Measurements from ENCODE around the gene SPSB1. TPM values are rescaled to one million over a fixed set of nuclear protein-coding genes. Genes with fewer than 3 reads are reported as not detected.
A peak's percentile ranks its signal among the peaks of the same experiment; 100 is the strongest.

SPSB1 gene
- polyA plus RNA-seq, 1 experiment = 20.3 TPM

DNA sequence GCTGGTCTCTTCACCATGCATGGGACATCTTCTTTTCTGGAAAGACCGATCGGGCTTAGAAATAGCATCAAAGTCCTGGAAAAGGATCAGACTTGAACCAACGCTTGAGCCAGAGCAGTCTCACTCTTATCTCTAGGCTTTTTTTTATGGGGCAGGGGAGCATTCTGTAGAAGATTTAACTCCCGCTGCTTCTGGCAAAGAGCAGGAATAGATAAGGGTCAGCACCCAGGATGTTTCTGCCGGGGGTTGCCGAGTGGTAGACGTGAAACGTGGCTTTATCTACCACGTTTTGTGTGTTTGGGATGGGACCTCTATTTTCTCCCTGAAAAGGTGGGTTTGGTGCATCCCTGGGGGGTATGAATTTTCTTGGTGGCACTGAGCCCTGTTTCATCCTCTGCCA lies 18.8 kb downstream of the SPSB1 start:
- H3K27ac ChIP-seq (ENCODE audit: low read depth, low read length) = peak overlapping the region; percentile 11
- DNase-seq (ENCODE audit: low read depth, low spot score) = no peak
- no peak overlapping the region for H3K4me3 ChIP-seq (ENCODE audit: low read depth, low read length)
- ChIA-PET CTCF (interaction anchor here (1.0 kb wide), 1 partner anchor 144 kb away, joined by 3 read pairs; no protein-coding TSS in a partner anchor), POLR2A (no interaction called here)
- no peaks in the 10 kb centered on the region for H3K9me3 ChIP-seq (ENCODE audit: control insufficient read depth, insufficient read depth, low read length)
- TF ChIP-seq, protein P1, sequence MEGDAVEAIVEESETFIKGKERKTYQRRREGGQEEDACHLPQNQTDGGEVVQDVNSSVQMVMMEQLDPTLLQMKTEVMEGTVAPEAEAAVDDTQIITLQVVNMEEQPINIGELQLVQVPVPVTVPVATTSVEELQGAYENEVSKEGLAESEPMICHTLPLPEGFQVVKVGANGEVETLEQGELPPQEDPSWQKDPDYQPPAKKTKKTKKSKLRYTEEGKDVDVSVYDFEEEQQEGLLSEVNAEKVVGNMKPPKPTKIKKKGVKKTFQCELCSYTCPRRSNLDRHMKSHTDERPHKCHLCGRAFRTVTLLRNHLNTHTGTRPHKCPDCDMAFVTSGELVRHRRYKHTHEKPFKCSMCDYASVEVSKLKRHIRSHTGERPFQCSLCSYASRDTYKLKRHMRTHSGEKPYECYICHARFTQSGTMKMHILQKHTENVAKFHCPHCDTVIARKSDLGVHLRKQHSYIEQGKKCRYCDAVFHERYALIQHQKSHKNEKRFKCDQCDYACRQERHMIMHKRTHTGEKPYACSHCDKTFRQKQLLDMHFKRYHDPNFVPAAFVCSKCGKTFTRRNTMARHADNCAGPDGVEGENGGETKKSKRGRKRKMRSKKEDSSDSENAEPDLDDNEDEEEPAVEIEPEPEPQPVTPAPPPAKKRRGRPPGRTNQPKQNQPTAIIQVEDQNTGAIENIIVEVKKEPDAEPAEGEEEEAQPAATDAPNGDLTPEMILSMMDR (IDR thresholded peaks at IDR 0.05; ENCODE audit: low read depth, low read length) = no peak
- no peaks in the 10 kb centered on the region for H3K27me3 ChIP-seq (ENCODE audit: control insufficient read depth, insufficient read depth, low read length)

DNA sequence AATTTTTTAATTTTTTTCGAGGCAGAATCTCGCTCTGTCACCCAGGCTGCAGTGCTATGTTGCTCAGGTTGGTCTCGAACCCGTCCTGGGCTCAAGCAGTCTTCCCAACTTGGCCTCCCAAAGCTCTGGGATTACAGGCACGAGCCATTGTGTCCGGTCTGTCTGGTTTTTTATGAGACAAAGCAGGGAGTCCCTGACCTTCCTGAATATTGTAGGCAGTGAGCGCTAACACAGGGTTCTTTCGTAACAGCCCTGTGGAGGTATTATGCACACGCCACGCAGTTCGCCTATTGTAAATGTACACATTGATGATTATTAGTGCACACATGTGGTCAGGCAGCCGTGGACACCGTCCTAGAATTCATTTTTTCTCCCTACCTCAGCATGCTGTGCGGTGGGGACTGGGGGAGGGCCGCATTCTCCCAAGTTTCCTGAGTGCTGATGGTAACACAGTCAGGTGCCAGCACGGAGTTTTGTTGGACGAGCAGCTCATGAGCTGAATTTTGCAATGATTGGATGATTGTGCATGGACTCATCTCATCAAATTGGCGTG lies 19.6 kb downstream of the SPSB1 start:
- ChIA-PET POLR2A (no interaction called here), CTCF (no interaction called here)
- H3K27ac ChIP-seq (ENCODE audit: low read depth, low read length) = no peak overlapping the region
- TF ChIP-seq, protein P1 (IDR thresholded peaks at IDR 0.05; ENCODE audit: low read depth, low read length) = no peak
- no peaks in the 10 kb centered on the region for H3K9me3 ChIP-seq (ENCODE audit: control insufficient read depth, insufficient read depth, low read length)
- H3K4me3 ChIP-seq (ENCODE audit: low read depth, low read length) = no peak overlapping the region
- DNase-seq (ENCODE audit: low read depth, low spot score) = no peak
- no peaks in the 10 kb centered on the region for H3K27me3 ChIP-seq (ENCODE audit: control insufficient read depth, insufficient read depth, low read length)

DNA sequence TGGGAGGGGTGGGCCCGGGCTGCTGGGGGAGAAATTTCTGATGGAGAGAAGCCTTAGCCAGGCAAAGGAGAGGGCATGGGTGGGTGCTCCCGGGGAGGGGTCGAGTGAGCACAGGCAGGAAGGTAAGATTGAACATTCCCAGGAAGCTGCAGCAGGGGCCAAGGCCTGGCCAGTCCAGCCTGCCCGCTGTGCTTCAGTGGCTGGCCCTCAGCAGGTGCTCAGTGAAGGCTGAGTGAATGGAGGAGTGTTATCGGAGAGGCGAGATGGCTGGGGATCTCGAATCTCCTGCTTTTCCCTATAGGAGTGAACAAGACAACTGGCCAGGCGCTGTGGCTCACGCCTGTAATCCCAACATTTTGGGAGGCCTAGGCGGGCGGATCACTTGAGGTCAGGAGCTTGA lies 20.9 kb downstream of the SPSB1 start:
- Histone ChIP-seq H3K9me3 (ENCODE audit: control insufficient read depth, insufficient read depth, low read length) (no peaks in the 10 kb centered on the region), H3K4me3 (ENCODE audit: low read depth, low read length) (no peak overlapping the region), H3K27me3 (ENCODE audit: control insufficient read depth, insufficient read depth, low read length) (no peaks in the 10 kb centered on the region), H3K27ac (ENCODE audit: low read depth, low read length) (no peak overlapping the region)
- no peak for DNase-seq (ENCODE audit: low read depth, low spot score)
- POLR2A ChIA-PET = no interaction called here
- CTCF ChIA-PET = no interaction called here
- TF ChIP-seq, protein P1 (IDR thresholded peaks at IDR 0.05; ENCODE audit: low read depth, low read length) = no peak

DNA sequence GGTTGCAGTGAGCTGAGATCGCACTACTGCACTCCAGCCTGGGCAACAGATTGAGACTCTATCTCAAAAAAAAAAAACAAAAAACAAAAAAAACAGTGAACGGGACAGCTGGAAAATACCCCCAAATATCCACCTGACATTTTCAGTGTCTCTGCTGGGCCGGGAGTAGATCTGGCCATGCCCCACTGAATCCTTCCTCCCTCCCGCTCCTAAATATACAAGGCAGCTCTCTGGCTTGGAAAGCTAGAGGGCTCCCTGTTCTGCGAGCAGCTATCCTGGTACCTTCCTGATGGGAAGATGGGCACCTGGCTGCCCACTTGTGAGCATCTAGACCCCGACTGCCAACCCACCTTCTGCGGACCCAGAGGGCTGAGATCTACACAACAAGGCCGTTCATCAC lies 21.4 kb downstream of the SPSB1 start:
- no peaks in the 10 kb centered on the region for H3K27me3 ChIP-seq (ENCODE audit: control insufficient read depth, insufficient read depth, low read length)
- TF ChIP-seq, protein P1 (IDR thresholded peaks at IDR 0.05; ENCODE audit: low read depth, low read length) = no peak
- H3K27ac ChIP-seq (ENCODE audit: low read depth, low read length) = peak overlapping the region; percentile 31
- no peaks in the 10 kb centered on the region for H3K9me3 ChIP-seq (ENCODE audit: control insufficient read depth, insufficient read depth, low read length)
- DNase-seq (ENCODE audit: low read depth, low spot score) = no peak
- POLR2A ChIA-PET = no interaction called here
- CTCF ChIA-PET = no interaction called here
- no peak overlapping the region for H3K4me3 ChIP-seq (ENCODE audit: low read depth, low read length)

DNA sequence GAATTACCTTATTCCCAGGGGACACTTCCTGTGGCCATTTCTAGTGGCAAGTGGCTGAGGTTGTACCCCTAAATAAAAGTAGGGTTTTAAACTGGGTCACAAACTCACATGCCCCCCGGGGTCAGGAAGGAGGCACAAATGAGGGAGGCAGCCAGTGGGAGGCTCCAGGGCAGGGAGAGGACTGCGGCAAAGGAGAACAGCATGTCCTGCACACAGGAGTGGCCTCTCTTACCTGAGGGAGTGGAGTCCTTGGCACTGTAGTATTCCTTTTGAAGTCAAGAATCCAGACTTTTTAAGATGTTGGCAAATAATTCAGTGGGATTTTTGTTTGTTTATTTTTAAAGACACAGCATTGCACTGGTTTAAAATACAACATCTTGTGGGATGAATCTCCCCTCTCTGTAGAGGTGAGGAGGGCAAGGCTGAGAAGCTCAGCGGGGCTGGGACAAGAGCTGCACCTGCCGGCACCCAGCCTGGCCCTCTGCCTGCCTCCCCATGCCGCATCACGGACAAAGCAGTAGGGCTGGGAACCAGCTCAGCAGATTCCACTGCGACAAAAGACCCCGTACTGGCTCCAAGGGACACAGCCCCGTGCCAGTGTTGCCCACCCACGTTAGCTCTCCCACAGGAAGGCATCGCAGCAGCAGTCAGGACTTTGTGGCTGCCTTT lies 22.2 kb downstream of the SPSB1 start:
- Histone ChIP-seq H3K4me3 (ENCODE audit: low read depth, low read length) (no peak overlapping the region), H3K27me3 (ENCODE audit: control insufficient read depth, insufficient read depth, low read length) (no peaks in the 10 kb centered on the region), H3K27ac (ENCODE audit: low read depth, low read length) (peak overlapping the region; percentile 87), H3K9me3 (ENCODE audit: control insufficient read depth, insufficient read depth, low read length) (no peaks in the 10 kb centered on the region; the same call in 1 of the 2 replicates)
- DNase-seq (ENCODE audit: low read depth, low spot score) = no peak
- POLR2A ChIA-PET = interaction anchor here (0.5 kb wide), 1 partner anchor 147 kb away, joined by 5 read pairs; no protein-coding TSS in a partner anchor
- CTCF ChIA-PET = interaction anchor here (0.8 kb wide), 1 partner anchor 141 kb away, joined by 3 read pairs; no protein-coding TSS in a partner anchor
- TF ChIP-seq, protein P1 (IDR thresholded peaks at IDR 0.05; ENCODE audit: low read depth, low read length) = no peak

All from AG04450 (cell line).